Cardiac muscle cell (in vitro differentiated cells and primary cell): ENCODE results near the gene CPLANE2. TPM values are rescaled to one million over a fixed set of nuclear protein-coding genes. Genes with fewer than 3 reads are reported as not detected.
A peak's percentile ranks its signal among the peaks of the same experiment; 100 is the strongest.

Experiments
- DNase-seq, 2 donors: peaks; one replicate each; pipeline versions ENCODE4 v3.0.0 to v3.0.0-alpha.2; 2010 to 2017; ENCODE audit warnings: low read depth in 1 of 2, low spot score in 1 of 2
- H3K27ac ChIP-seq: fragments of 200-600 bp; sonication (generic); 2 replicates; pipeline ENCODE4 v1.5.1; 2016
- H3K27me3 ChIP-seq: fragments of 200-600 bp; sonication (generic); 2 replicates; pipeline ENCODE4 v1.6.0; 2016; ENCODE audit warnings: control low read depth
- H3K36me3 ChIP-seq: fragments of 200-600 bp; sonication (generic); 2 replicates; pipeline ENCODE4 v1.5.1; 2016; ENCODE audit warnings: control low read depth
- H3K4me1 ChIP-seq: fragments of 200-600 bp; sonication (generic); 2 replicates; pipeline ENCODE4 v1.8.1; 2017; ENCODE audit warnings: low read depth, mild to moderate bottlenecking, mixed run types
- H3K4me3 ChIP-seq: fragments of 200-600 bp; sonication (generic); 2 replicates; pipeline ENCODE4 v1.5.1; 2016; ENCODE audit warnings: mild to moderate bottlenecking
- H3K9me3 ChIP-seq: fragments of 200-600 bp; sonication (generic); 2 replicates; pipeline ENCODE4 v1.5.1; 2017; ENCODE audit warnings: low read depth, mild to moderate bottlenecking, control low read depth
- polyA plus RNA-seq: library from polyadenylated mRNA; unstranded; fragments of >200 nt; fragmentation: Nextera tagmentation; extraction: Ambion mirVana; gene quantifications from 2 replicates; pipeline ENCODE4 v1.2.1, GENCODE V29; 2016
- total RNA-seq: library from RNA; depleted of rRNA; stranded (reverse); fragments of >200 nt; gene quantifications from 2 replicates; pipeline ENCODE4 v1.2.3, GENCODE V29; 2016
- TF ChIP-seq, protein P1 (sequence below): IDR thresholded peaks from 2 replicates; pipeline ENCODE4 v1.5.1; 2012; ENCODE audit warnings: low read depth, mild to moderate bottlenecking, low read length

CPLANE2 gene
- total and polyA plus RNA-seq, 2 experiments from 2014 or later: 9.1 to 26.5 TPM

DNA sequence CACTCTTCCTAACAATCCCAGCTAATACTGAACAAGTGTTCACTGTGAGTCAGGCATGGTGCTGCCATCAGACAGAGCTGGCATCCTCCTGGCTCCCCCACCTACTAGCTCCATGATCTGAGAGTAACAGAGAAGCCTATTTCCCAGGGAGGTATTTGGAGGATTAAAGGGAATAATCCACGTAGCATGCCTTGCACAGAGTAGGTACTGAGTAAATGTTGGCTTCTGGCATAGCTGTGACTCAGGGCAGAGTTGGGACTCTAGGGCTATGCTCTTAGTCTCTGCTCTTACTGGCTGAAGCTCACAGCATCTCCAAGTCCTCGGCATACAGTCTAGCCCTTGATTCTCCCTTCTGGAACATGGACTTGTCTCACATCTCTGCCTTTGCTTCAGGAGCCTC lies 32.8 kb downstream of the CPLANE2 start:
- no peaks in the 10 kb centered on the region for H3K36me3 ChIP-seq
- no peaks in the 10 kb centered on the region for H3K9me3 ChIP-seq
- H3K4me3 ChIP-seq: no peak overlapping the region
- TF ChIP-seq, protein P1, sequence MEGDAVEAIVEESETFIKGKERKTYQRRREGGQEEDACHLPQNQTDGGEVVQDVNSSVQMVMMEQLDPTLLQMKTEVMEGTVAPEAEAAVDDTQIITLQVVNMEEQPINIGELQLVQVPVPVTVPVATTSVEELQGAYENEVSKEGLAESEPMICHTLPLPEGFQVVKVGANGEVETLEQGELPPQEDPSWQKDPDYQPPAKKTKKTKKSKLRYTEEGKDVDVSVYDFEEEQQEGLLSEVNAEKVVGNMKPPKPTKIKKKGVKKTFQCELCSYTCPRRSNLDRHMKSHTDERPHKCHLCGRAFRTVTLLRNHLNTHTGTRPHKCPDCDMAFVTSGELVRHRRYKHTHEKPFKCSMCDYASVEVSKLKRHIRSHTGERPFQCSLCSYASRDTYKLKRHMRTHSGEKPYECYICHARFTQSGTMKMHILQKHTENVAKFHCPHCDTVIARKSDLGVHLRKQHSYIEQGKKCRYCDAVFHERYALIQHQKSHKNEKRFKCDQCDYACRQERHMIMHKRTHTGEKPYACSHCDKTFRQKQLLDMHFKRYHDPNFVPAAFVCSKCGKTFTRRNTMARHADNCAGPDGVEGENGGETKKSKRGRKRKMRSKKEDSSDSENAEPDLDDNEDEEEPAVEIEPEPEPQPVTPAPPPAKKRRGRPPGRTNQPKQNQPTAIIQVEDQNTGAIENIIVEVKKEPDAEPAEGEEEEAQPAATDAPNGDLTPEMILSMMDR: no peak
- peaks cover 9% of the 10 kb centered on the region for H3K4me1 ChIP-seq
- no peak for DNase-seq
- H3K27me3 ChIP-seq: no peaks in the 10 kb centered on the region
- no peak overlapping the region for H3K27ac ChIP-seq

DNA sequence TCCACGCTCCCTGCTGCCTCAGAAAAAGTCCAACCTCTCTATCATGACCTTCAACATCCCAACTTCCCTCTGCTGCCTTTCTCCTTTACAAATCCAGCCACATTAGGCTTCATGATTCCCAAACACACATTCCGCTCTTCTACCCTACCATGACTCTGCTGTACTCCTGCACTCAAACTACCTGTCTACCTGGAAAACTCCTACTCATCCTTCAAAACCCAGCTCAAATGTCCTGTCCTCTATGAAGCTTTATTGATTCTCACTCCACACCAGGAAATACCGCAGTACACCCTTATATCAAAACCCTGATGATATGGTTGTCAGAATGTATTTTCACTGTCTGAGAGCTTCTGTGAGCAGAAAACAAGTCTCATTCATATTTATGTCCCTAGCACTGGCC lies 33.4 kb downstream of the CPLANE2 start:
- Histone ChIP-seq H3K36me3 (no peaks in the 10 kb centered on the region), H3K27ac (no peak overlapping the region), H3K9me3 (no peaks in the 10 kb centered on the region), H3K4me3 (no peak overlapping the region), H3K4me1 (peaks cover 9% of the 10 kb centered on the region), H3K27me3 (no peaks in the 10 kb centered on the region)
- DNase-seq: no peak
- TF ChIP-seq, protein P1: no peak

DNA sequence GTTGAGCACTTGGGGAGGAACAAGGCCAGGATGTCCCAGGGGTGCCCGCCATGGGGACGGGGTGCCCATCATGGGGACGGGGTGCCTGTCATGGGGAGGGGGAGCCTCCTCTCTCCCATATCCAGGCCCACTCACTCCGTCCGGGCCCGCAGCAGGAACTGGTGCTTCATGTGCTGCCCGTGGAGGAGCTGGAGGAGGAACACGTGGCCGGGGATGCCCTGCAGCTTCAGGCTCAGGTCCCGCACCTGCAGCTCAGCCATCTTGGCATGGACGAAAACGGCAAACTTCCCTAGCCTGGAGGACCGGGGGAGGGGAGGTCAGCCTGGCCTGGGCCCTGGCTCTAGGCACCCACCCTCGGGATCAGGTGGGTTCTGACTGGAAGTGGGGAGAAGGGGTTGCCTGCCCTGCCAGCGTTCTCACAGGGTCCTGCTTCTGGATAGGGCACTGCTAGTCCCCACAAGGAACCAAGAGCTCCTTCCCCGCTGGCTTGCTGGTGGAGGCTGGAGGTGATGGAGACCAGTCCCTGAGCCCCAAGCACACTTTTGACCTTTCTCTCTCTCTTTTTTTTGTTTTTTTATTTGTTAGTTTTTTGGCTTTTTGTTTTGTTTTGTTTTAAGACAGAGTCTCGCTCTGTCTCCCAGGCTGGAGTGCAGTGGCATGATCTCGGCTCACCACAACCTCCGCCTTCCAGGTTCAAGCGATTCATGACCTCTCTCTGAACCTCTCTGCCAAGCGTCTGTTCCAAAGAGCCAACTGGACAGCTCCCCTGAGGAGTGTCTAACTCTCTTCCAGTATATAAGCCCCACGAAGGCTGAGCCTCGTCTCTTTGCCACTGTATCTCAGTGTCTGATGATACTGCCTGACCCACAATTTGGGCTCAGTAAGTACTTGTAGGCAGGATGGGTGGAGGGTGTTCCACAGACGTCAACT lies 34.4 kb downstream of the CPLANE2 start:
- Histone ChIP-seq H3K4me1 (peaks cover 9% of the 10 kb centered on the region), H3K27ac (no peak overlapping the region), H3K4me3 (no peak overlapping the region), H3K36me3 (no peaks in the 10 kb centered on the region), H3K9me3 (no peaks in the 10 kb centered on the region), H3K27me3 (no peaks in the 10 kb centered on the region)
- peak in 1 of 2 donors; percentile 61 for DNase-seq
- TF ChIP-seq, protein P1: no peak

DNA sequence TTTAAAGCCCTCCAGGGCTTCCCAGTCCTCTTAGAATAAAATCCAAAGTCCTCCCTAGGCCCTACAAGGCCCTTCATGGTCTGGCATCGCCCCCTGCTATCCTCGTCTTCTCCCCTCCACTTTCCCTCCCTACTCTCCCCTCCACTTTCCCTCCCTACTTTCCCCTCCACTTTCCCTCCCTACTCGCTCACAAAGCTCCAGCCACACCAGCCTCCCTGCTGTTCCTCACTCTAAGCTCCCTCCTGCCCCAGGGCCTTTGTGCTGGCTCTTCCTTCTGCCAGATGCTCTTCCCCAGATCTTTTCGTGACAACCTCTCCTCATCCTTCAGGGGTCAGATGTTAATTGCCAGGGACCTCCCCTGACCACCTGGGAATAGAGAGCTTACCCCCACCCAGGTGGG lies 37.3 kb downstream of the CPLANE2 start:
- Histone ChIP-seq H3K4me1 (peaks cover 9% of the 10 kb centered on the region), H3K36me3 (no peaks in the 10 kb centered on the region), H3K9me3 (no peaks in the 10 kb centered on the region), H3K27me3 (no peaks in the 10 kb centered on the region), H3K27ac (no peak overlapping the region), H3K4me3 (no peak overlapping the region)
- DNase-seq: no peak
- TF ChIP-seq, protein P1: no peak

DNA sequence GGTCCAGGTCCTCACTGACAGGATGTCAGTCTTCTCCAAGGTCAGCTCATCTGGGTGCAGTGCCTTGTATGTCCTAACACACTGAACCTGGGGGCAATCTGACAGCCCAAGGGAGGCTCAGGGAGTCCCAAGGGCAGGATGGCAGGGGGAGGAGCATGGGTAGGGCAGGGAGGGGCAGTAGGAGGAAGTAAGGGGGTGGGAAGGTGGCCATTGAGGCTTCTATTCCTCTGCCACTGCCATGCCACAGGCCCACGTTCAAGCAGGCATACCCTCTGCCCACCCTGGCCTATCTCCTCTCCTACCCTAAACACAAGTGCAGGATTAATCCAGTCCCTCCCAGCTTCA lies 37.9 kb downstream of the CPLANE2 start:
- Histone ChIP-seq H3K27ac (no peak overlapping the region), H3K4me3 (no peak overlapping the region), H3K9me3 (no peaks in the 10 kb centered on the region), H3K27me3 (no peaks in the 10 kb centered on the region), H3K4me1 (peaks cover 9% of the 10 kb centered on the region), H3K36me3 (no peaks in the 10 kb centered on the region)
- no peak for DNase-seq
- TF ChIP-seq, protein P1: no peak
